ENCODE measurements around the gene MAJIN. TPM values are rescaled to one million over a fixed set of nuclear protein-coding genes. Genes with fewer than 3 reads are reported as not detected.

MAJIN gene
- polyA plus RNA-seq, 3 donors: 0.08 TPM; not detected in 2

GRCh38 chr11:64888406-64888728 lies 83.5 kb downstream of the MAJIN start:
- WGBS, 3 donors: 56 to 73% (median 61%) methylated on average over 8 of the region's 8 CpGs
- H3K27ac ChIP-seq (ENCODE audit: low read depth, low read length): no peak overlapping the region

Other genes with a start within 250 kb of the MAJIN start
- 1 to 10 TPM; 1.2 to 4.6 (median 2.7) TPM for gene NRXN2, start 248.9 kb downstream of the MAJIN start, polyA plus RNA-seq
- 10 to 100 TPM in 2 of 3 donors, 1 to 10 TPM in 1; 9.8 to 96.4 (median 26.9) TPM for gene RASGRP2, start 228.0 kb downstream of the MAJIN start, polyA plus RNA-seq
- gene PYGM, start 212.1 kb downstream of the MAJIN start, polyA plus RNA-seq: 1 to 10 TPM; 3.2 to 9.6 (median 8.7) TPM
- gene SF1, start 193.6 kb downstream of the MAJIN start, polyA plus RNA-seq: 100 to 1,000 TPM in 2 of 3 donors, 10 to 100 TPM in 1; 51.6 to 156 (median 124) TPM
- 10 to 100 TPM in 2 of 3 donors, 1 to 10 TPM in 1; 6.4 to 23.2 (median 15.4) TPM for gene MAP4K2, start 168.9 kb downstream of the MAJIN start, polyA plus RNA-seq
- gene MEN1, start 161.6 kb downstream of the MAJIN start, polyA plus RNA-seq: 10 to 100 TPM; 13.9 to 15.7 (median 14.6) TPM
- 1 to 10 TPM in 2 of 3 donors, under 1 TPM in 1; 0.90 to 9.7 (median 1.4) TPM for gene CDC42BPG, start 127.5 kb downstream of the MAJIN start, polyA plus RNA-seq
- 10 to 100 TPM; 10.3 to 68.5 (median 22.9) TPM for gene EHD1, start 93.5 kb downstream of the MAJIN start, polyA plus RNA-seq
- gene ATG2A, start 54.9 kb downstream of the MAJIN start, polyA plus RNA-seq: 10 to 100 TPM; 12.4 to 14.7 (median 14.5) TPM
- 10 to 100 TPM in 2 of 3 donors, 1 to 10 TPM in 1; 10.0 to 17.9 (median 13.0) TPM for gene PPP2R5B, start 47.4 kb downstream of the MAJIN start, polyA plus RNA-seq
- gene GPHA2, start 36.2 kb downstream of the MAJIN start, polyA plus RNA-seq: 1 to 10 TPM in 1 of 3 donors, not detected in 2; 3.6 TPM
- gene BATF2, start 24.9 kb upstream of the MAJIN start, polyA plus RNA-seq: 1 to 10 TPM; 1.2 to 7.4 (median 5.5) TPM
- 100 to 1,000 TPM in 2 of 3 donors, 10 to 100 TPM in 1; 57.9 to 226 (median 169) TPM for gene ARL2, start 42.1 kb upstream of the MAJIN start, polyA plus RNA-seq
- 10 to 100 TPM; 14.3 to 27.7 (median 25.3) TPM for gene SNX15, start 55.3 kb upstream of the MAJIN start, polyA plus RNA-seq
- 10 to 100 TPM in 1 of 3 donors, 1 to 10 TPM in 2; 7.8 to 10.7 (median 7.9) TPM for gene SAC3D1, start 69.1 kb upstream of the MAJIN start, polyA plus RNA-seq
- gene NAALADL1, start 86.4 kb upstream of the MAJIN start, polyA plus RNA-seq: 10 to 100 TPM in 2 of 3 donors, 1 to 10 TPM in 1; 3.1 to 28.8 (median 12.0) TPM
- 1 to 10 TPM in 1 of 3 donors, under 1 TPM in 2; 0.39 to 1.3 (median 0.52) TPM for gene CDCA5, start 111.9 kb upstream of the MAJIN start, polyA plus RNA-seq
- gene ZFPL1, start 112.1 kb upstream of the MAJIN start, polyA plus RNA-seq: 10 to 100 TPM; 29.7 to 40.9 (median 35.5) TPM
- 100 to 1,000 TPM; 109 to 192 (median 128) TPM for gene VPS51, start 124.1 kb upstream of the MAJIN start, polyA plus RNA-seq
- 100 to 1,000 TPM in 1 of 3 donors, 10 to 100 TPM in 2; 25.3 to 151 (median 78.4) TPM for gene TM7SF2, start 139.8 kb upstream of the MAJIN start, polyA plus RNA-seq
- 10 to 100 TPM in 2 of 3 donors, 1 to 10 TPM in 1; 5.1 to 15.1 (median 12.3) TPM for gene ZNHIT2, start 145.6 kb upstream of the MAJIN start, polyA plus RNA-seq
- gene FAU, start 150.0 kb upstream of the MAJIN start, polyA plus RNA-seq: 1,000 to 10,000 TPM in 1 of 3 donors, 100 to 1,000 TPM in 2; 732 to 1,153 (median 967) TPM
- 10 to 100 TPM; 22.3 to 32.5 (median 30.9) TPM for gene MRPL49, start 150.2 kb upstream of the MAJIN start, polyA plus RNA-seq
- 10 to 100 TPM; 17.0 to 43.7 (median 31.3) TPM for gene SYVN1, start 162.4 kb upstream of the MAJIN start, polyA plus RNA-seq
- not detected for gene SPDYC, start 198.1 kb upstream of the MAJIN start, polyA plus RNA-seq
- gene CAPN1, start 209.8 kb upstream of the MAJIN start, polyA plus RNA-seq: 10 to 100 TPM; 54.6 to 82.1 (median 75.0) TPM